Fibroblast of villous mesenchyme (primary cell): ENCODE results near the gene NAA25. TPM values are rescaled to one million over a fixed set of nuclear protein-coding genes. Genes with fewer than 3 reads are reported as not detected.

ENCODE experiments used
- DNase-seq: peaks from one replicate; pipeline ENCODE4 v3.0.0-alpha.2; 2010; ENCODE audit warnings: low read depth
- H3K4me3 ChIP-seq: 2 replicates; pipeline ENCODE4 v1.5.1; 2011; ENCODE audit warnings: low read depth, mild to moderate bottlenecking, low read length
- CTCF ChIP-seq: IDR thresholded peaks from 2 replicates; pipeline ENCODE4 v1.5.1; 2012; ENCODE audit warnings: low read depth, mild to moderate bottlenecking, low read length; ENCODE audit not compliant: insufficient read depth
- total RNA-seq: library from RNA; depleted of rRNA; stranded (reverse); fragments of >200 nt; gene quantifications from 2 replicates; pipeline ENCODE4 v1.2.3, GENCODE V29; 2012

Gene NAA25
- total RNA-seq, 1 donor = 30.7 TPM

DNA sequence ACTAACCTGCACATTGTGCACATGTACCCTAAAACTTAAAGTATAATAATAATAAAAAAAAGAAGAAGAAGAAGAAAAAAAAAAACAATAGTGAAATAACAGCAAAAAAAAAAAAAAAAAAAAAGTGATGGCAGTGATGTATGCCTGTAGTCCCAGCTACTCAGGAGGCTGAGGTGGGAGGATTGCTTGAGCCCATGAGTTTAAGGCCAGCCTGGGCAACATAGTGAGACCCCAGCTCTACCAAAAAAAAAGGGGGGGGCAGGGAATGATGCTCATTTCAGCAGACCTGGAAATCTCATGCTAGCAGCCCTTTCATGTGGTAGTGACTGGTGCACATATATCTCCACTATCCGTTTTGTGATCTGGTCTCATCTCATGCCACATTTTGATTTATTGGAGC is 37.5 kb upstream of the NAA25 start:
- no peak for TF ChIP-seq CTCF
- no peak for DNase-seq
- H3K4me3 ChIP-seq = no peak overlapping the region

DNA sequence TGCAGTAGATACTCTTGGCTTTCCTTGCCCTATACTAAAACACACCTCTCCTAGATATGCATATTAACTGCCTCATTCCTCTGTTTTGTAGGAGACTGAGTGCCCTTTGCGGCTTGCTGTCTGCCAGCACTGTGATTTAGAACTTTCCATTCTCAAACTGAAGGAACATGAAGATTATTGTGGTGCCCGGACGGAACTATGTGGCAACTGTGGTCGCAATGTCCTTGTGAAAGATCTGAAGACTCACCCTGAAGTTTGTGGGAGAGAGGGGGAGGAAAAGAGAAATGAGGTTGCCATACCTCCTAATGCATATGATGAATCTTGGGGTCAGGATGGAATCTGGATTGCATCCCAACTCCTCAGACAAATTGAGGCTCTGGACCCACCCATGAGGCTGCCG is 32.1 kb upstream of the NAA25 start:
- TF ChIP-seq CTCF = no peak
- H3K4me3 ChIP-seq = no peak overlapping the region
- DNase-seq = no peak

GRCh38 chr12:112134731-112135130 is 26.1 kb upstream of the NAA25 start:
- TF ChIP-seq CTCF = no peak

GRCh38 chr12:112133418-112133817 is 24.8 kb upstream of the NAA25 start:
- no peak for DNase-seq
- no peak overlapping the region for H3K4me3 ChIP-seq
- TF ChIP-seq CTCF = no peak

More at GRCh38 chr12:112134731-112135130, 26.1 kb upstream of the NAA25 start:
- DNase-seq = no peak
- H3K4me3 ChIP-seq = no peak overlapping the region

GRCh38 chr12:112131686-112132085 is 23.1 kb upstream of the NAA25 start:
- H3K4me3 ChIP-seq = no peak overlapping the region
- no peak for TF ChIP-seq CTCF
- DNase-seq = no peak

DNA sequence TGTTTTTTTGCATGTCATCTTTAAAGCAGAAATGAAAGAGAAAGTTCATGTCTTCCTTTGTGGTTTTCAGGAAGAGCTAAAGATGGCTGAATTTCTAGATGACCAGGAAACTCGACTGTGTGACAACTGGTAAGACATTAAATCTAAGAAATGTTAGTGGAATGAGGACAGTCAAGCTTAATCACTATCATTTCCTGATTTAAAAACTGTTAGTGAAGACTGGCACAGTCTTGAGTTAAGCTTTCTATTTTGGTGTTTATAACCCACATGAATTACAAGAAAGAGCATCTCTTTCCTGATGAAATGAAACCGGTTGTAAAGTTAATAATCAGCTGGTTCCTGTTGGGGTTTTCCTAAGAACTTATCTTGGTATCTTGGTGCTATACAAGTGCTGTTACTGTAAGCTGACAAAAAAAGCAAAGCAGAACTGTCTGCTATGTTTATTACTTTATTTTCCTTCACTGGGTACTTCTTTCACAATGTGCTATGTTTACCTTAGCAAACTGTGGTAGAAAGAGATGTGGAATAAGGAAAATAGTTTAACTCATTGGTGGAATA is 21.9 kb upstream of the NAA25 start:
- H3K4me3 ChIP-seq = peak overlapping the region; percentile 40
- DNase-seq = peak; percentile 89

More for the DNA sequence above, 21.9 kb upstream of the NAA25 start:
- no peak for TF ChIP-seq CTCF
